ENCODE results near the gene PLBD2.

The PLBD2 gene
- 35.3 to 151 (median 79.2) reads per million in 18 experiments for total RNA-seq

GRCh38 chr12:113358381-113359132, at the start of gene PLBD2:
Gene PLBD2 (plus strand): TSS chr12:113358587. CDS start chr12:113358601, 14 bp downstream.
- DNase-seq, result peak; percentile 96 to 97

GRCh38 chr12:113310489-113310888, 47.9 kb upstream of the PLBD2 start:
- no peak for DNase-seq

DNA sequence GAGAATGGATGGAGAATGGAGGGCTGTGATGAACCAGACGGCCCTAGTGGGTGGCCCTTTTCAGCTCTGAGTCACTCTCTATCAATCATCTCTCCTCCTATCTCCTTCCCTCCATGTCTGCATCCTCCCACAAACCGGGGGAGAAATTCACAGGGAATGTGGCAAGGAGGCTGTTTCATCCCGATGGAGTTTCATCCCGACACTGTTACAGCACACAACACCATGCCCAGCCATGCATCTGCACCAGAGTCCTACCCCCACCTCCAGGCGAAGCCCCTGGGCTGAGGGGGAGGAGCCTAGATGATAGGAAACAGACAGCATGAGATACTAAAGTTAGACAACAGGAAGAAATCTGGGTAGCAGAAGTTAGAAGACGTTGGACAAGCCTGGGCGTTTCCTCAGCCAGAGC, 44.3 kb upstream of the PLBD2 start:
- no peak for DNase-seq

DNA sequence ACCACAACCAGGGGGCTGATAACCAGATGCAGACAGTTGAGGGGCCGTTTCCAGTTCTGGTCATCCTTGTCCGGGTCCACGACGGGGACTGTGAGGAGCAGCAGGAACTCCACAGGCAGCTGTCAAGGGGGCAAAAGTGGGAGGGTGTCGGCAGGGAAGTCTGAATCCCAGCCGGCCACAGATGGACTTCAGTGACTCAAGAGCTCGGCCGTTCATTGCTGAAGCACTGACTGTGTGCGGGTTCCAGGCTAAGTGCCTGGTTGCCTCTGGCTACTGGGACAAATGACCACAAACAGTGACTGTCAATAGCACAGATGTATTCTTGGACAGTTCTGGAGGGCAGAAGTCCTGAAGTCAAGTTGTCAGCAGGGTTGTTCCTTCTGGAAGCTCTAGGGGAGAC, 43.0 kb upstream of the PLBD2 start:
- DNase-seq, result no peak

DNA sequence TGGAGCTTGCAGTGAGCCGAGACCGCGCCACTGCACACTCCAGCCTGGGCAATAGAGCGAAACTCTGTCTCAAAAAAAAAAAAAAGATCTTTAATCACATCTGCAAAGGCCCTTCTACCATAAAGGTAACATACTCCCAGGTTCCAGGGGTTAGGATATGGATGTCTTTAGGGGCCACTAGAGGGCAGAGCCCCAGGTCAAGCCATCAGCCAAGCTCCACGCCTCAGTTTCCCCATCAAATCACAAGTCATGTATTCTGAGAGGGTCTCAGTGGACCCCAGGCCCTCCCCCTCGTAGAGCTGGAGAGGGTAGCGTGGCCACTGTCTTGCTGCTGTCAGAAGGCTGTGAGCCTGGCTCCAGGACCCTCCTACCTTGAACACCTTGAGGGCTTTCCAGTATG, 42.2 kb upstream of the PLBD2 start:
- DNase-seq, result no peak

GRCh38 chr12:113317122-113317521, 41.3 kb upstream of the PLBD2 start:
- DNase-seq, result no peak

GRCh38 chr12:113318046-113318656, 40.2 kb upstream of the PLBD2 start:
- DNase-seq, result no peak

DNA sequence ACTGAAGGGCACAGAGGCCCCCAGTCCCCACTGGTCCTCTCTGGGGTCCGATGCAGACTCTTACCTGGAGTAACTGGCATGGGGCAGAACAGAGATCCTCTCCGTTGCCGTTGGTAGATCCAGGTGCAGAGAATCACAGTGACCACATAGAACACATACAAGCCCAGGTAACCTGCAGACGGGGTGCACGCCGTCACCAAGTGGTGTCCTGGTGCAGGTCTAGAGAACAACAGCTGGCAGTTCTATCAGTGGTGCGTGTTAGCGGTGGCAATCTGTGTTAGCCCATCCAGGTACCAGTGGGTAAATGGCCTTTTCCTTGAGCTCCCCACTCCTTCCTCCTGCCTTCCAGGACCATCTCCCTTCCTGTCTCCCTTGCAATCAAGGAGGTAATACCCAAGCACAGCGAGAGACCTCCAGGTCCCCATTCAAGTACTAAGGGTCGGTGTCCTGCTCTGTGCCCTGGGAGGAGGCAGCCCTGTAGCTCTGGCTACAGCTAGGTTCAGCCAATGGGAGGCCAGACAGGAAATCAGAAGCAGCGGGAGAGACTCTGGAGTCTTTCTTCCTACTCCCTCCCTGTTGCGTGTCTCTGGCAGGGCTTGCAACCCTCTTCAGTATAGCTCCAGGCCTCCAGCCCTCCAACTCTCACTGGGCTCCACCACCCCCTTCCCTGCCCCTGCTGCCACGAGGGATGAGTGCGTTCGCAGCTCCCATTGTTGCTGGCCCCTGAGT, 39.3 kb upstream of the PLBD2 start:
- DNase-seq, result no peak

DNA sequence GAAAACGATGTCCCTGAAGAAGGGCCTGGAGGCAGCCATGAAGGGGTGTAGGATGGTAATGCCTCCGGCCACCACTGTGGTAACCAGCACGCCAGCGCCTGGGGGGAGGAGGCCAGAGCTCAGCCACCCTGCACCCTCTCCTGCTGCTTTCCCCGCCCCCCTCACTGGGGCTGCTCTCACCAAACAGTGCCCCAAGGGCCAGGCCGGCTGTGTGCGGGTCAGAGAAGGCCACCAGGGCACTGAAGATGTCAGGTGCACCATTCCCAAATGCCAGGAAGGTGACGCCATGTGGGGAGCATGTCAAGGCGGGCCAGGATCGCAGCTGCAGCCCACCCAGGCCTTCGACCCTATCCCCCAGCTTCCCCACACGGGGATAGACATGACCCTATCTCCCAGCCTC, 38.0 kb upstream of the PLBD2 start:
- DNase-seq, result no peak

DNA sequence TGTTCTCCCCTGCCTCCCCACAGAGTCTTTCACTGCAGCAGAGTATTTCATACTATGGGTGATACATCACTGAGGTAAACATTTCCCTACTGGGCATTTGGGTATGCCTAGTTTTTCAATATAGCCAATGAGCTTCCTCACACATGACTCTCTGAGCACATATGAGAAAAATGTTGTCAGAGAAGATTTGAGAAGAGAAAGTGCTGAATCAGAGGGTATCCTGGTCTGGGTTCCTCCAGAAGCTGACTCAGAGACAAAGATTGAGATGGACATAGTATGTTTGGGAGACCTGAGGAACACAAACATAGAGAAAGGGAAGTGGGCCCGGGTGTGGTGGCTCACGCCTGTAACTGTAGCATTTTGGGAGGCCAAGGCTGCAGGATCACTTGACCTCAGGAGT, 36.0 kb upstream of the PLBD2 start:
- DNase-seq, result peak; percentile 85 to 95

DNA sequence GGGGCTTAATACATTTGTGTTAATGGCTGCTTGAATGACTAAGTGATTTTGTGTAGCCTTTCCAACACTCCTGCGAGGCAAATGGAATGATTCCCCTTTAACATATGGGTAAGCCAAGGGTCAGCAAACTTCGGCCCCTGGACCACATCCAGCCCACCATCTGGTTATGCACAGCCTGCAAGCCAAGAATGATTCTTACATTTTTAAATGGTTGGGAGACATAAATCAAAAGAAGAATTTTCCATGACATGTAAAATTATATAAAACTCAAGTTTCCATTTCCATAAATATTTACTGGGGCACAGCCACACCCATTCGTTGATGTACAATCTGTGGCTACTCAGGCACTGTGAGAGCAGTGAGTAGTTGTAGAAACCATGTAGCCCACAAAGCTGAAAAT, 32.5 kb upstream of the PLBD2 start:
- DNase-seq, result no peak

DNA sequence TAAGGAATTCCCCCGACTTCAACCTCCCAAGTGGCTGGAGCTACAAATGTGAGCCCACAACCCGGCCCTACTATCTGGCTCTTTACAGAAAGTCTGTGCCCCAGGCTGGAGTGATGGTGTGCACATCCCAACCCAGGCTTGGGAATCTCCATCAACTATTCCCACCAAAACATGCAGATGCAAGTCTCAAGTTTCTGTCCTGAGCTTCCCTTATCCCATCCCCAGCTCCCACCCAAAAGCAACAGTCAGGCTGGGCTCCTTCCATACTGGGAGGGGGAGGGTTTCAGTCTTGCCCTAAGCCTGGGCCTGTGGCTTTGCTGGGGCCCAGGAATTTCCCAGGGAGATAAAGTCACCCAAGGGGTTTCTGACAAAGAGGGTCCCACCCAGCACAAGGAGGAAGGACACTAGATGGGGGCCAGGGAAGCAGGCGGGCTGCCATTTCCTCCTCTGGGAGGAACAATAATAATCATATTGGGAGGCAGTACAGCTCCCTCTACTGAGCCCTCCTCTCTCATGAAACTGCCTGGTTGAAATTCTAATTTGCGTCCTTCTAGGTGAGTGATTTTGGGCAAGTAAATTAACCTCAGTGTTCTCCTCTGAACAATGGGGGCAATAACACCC, 31.5 kb upstream of the PLBD2 start:
- DNase-seq, result no peak

- DNase-seq, result no peak
Measured at GRCh38 chr12:113328368-113328889, 30.0 kb upstream of the PLBD2 start.

DNA sequence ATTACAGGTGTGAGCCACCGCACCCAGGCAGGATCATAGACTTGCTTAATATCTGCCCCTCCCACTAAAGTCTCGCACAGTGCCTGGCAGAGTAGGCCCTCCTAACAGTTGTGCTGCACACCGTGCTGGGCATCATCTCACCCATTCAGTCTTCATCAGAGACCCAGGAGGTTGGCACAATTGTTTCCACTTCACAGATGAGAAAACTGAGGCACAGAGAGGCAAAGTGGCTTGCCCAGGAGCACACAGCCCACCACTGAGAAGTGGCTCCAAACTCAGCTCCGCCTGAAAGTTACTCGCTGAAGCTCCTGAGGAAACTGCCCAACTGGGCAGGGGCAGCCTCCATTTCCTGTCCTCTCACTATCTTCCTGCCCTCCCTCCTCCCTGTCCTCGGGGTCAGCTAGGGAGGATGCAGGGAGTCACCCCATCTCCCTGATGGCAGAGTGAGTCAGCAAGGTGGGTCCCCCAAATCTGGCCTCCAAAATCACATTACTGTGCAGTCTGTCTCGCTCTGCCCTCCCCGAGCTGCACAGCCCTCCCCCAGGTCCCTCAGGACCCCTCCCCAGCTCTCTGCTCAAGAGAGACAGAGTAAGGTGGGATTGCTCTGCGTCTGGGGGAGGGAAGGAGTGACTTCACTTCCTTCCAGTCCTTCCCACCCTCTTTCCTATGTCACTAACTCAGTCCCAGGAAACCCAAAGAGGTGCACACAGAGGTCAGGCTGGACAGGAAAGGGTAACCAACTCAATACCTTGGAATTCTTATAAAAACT, 29.2 kb upstream of the PLBD2 start:
- no peak for DNase-seq

- DNase-seq, result no peak
Measured at GRCh38 chr12:113329791-113330417, 28.5 kb upstream of the PLBD2 start.

GRCh38 chr12:113330505-113330904, 27.9 kb upstream of the PLBD2 start:
- DNase-seq, result no peak

DNA sequence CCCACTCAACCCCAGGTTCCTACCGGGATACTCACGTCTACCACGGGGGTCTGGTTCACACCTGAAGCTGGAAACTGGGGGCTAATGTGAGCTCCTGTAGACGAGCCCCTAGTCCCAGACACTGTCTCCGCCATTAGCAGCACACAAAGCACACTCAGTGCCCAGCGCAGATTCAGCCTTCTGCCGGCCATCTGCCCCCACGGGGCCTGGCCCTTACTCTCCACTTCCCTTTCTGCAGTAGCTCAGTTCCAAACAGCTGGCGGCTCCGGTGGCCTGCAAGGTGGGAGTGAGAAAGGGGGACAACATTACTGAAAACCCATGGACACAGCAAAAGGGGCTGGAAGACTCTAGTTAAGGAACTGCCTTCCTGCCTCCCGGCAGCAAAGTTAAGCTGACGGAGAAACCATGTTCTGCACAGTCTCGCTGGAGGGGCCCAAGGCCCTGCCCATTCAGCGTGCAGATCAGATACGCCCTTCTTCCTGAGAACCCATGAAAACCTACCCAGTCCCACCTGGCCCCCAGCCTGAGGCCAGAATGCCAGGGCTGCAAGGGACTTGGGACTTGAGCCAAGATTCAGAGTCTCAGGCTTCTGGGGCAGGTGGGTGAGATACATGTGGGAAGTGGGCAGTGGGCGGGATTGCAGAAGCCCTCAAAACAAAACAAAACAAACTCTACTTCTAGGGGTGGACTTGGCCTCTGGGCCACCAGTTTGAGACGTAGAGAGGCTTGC, 25.5 kb upstream of the PLBD2 start:
- DNase-seq, result peak; percentile 49 to 73

- no peak for DNase-seq
Measured at GRCh38 chr12:113333418-113333750, 25.0 kb upstream of the PLBD2 start.

DNA sequence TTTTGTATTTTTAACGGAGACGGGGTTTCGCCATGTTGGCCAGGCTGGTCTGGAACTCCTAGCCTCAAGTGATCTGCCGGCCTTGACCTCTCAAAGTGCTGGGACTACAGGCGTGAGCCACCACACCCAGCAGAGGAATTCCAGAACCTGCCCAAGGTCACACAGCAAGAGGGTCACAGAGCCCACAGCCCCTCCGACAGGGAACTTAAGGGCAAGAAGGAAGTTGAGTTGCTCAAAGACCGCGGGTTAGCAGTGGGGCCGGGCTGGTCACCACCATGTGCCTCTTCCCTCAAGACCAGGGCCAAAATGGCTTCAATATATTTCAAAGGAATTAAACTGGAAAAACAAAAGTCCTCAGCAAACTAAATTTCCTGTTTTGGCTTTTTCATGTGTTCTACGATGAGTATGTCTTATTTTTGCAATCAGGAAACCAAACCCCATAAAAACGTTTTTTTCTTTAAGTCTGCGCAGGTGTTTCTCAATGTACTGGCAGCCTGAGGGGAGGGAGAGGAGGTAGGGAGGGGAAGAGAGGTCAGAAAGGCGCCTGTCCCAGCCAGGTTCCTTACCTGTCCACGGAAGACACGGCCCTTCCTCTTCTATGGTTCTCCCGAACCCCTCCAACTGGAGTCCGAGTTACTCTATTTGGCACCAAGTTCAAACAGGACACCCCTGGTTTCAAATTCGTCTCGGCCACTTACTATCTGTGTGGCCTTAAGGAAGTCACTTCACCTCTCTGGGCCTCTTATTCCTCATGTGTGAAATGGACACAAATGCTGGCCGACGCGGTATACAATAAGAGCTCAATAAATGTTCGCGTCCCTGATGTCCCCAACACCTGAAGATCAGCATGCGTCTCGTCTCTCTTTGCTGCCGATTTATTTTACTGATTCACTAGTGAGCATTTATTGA, 24.3 kb upstream of the PLBD2 start:
- DNase-seq, result peak; percentile 75 to 91
